SK-N-SH (cell line): ENCODE results near the gene KLHDC3. TPM values are rescaled to one million over a fixed set of nuclear protein-coding genes. Genes with fewer than 3 reads are reported as not detected.

Source experiments
- CTCF ChIA-PET: fragments of 300-600, 350-600 bp; formaldehyde crosslinking; extraction: SDS; loops from one replicate; lab custom pipeline; 2021; lab: Yijun Ruan, JAX
- POLR2A ChIA-PET: fragments of 350-600 bp; sonication (Branson Sonifier 250); formaldehyde crosslinking; extraction: SDS; loops from one replicate; lab custom pipeline; 2020; ENCODE audit warnings: antibody characterized with exemption, inconsistent platforms; lab: Yijun Ruan, JAX
- DNase-seq: peaks from one replicate; pipeline ENCODE4 v3.0.0; 2012
- H2AFZ ChIP-seq: fragments of 200-600 bp; sonication (generic); 2 replicates; pipeline ENCODE4 v1.8.1; 2016; ENCODE audit warnings: antibody characterized with exemption, mild to moderate bottlenecking, low read depth
- H3F3A ChIP-seq: fragments of 200-600 bp; sonication (generic); replicated peaks from 2 replicates; pipeline ENCODE3; 2016; ENCODE audit warnings: antibody characterized with exemption, mild to moderate bottlenecking; ENCODE audit not compliant: insufficient read depth
- H3K27ac ChIP-seq, 2 experiments: fragments of 200-500 bp in 1 of 2; fragments of 200-600 bp in 1 of 2; sonication (Bioruptor generic) in 1 of 2; sonication (generic), shearing (Covaris generic) in 1 of 2; 2 replicates each; pipeline versions ENCODE4 v1.5.1 to v1.6.1; 2014 to 2016; ENCODE audit warnings: low read depth in 2 of 2, inconsistent platforms in 1 of 2, low read length in 1 of 2, mild to moderate bottlenecking in 1 of 2, mixed read lengths in 1 of 2
- H3K27me3 ChIP-seq: fragments of 200-600 bp; sonication (generic), shearing (Covaris generic); 2 replicates; pipeline ENCODE4 v1.6.1; 2016; ENCODE audit warnings: mixed run types; ENCODE audit not compliant: insufficient read depth
- H3K36me3 ChIP-seq, 2 experiments: fragments of 200-500 bp in 1 of 2; fragments of 200-600 bp in 1 of 2; sonication (Bioruptor generic) in 1 of 2; sonication (generic) in 1 of 2; replicated peaks in 1 of 2; 2 replicates each; pipeline versions ENCODE3 to v1.5.1; 2014 to 2016; ENCODE audit warnings: low read length in 1 of 2, mild to moderate bottlenecking in 1 of 2; ENCODE audit not compliant: insufficient read depth in 2 of 2, control insufficient read depth in 1 of 2
- H3K4me1 ChIP-seq, 2 experiments: fragments of 200-500 bp in 1 of 2; fragments of 200-600 bp in 1 of 2; sonication (Bioruptor generic) in 1 of 2; sonication (generic), shearing (Covaris generic) in 1 of 2; 2 replicates each; pipeline versions ENCODE4 v1.5.1 to v1.6.1; 2014 to 2016; ENCODE audit warnings: low read depth in 1 of 2, low read length in 1 of 2, mixed run types in 1 of 2; ENCODE audit not compliant: insufficient read depth in 2 of 2, control insufficient read depth in 1 of 2
- H3K4me2 ChIP-seq: fragments of 200-600 bp; sonication (generic), shearing (Covaris generic); 2 replicates; pipeline ENCODE4 v1.6.1; 2017; ENCODE audit warnings: mixed run types
- H3K4me3 ChIP-seq, 2 experiments: fragments of 200-500 bp in 1 of 2; fragments of 200-600 bp in 1 of 2; sonication (Bioruptor generic) in 1 of 2; sonication (generic), shearing (Covaris generic) in 1 of 2; 2 replicates each; pipeline versions ENCODE4 v1.5.1 to v1.8.1; 2014 to 2016; ENCODE audit warnings: low read depth in 2 of 2, inconsistent platforms in 1 of 2, low read length in 1 of 2, mild to moderate bottlenecking in 1 of 2, mixed read lengths in 1 of 2, moderate library complexity in 1 of 2
- H3K79me2 ChIP-seq: fragments of 200-600 bp; sonication (generic); 2 replicates; pipeline ENCODE4 v1.8.1; 2017; ENCODE audit warnings: mild to moderate bottlenecking; ENCODE audit not compliant: insufficient read depth
- H3K9ac ChIP-seq: fragments of 200-600 bp; sonication (generic); 2 replicates; pipeline ENCODE4 v1.6.1; 2017; ENCODE audit warnings: mixed run types
- H3K9me2 ChIP-seq: fragments of 200-600 bp; sonication (generic); 2 replicates; pipeline ENCODE4 v1.6.1; 2017; ENCODE audit warnings: mixed run types
- H3K9me3 ChIP-seq: fragments of 200-600 bp; sonication (generic); 2 replicates; pipeline ENCODE4 v1.6.1; 2017; ENCODE audit warnings: mixed run types, mild to moderate bottlenecking, moderate library complexity
- H4K20me1 ChIP-seq: fragments of 200-600 bp; sonication (generic); 2 replicates; pipeline ENCODE4 v1.6.1; 2017; ENCODE audit warnings: mild to moderate bottlenecking, mixed run types; ENCODE audit not compliant: insufficient read depth
- CTCF ChIP-seq: fragments of 200-600 bp; sonication (generic); IDR thresholded peaks from 2 replicates; pipeline ENCODE4 v1.6.1; 2017; ENCODE audit warnings: antibody characterized with exemption, mild to moderate bottlenecking, moderate library complexity
- FOSL2 ChIP-seq: IDR thresholded peaks from 2 replicates; pipeline ENCODE4 v1.4.0; 2012; ENCODE audit warnings: low read depth, mild to moderate bottlenecking, moderate library complexity, borderline replicate concordance
- JUND ChIP-seq: IDR thresholded peaks from 2 replicates; pipeline ENCODE4 v1.4.0; 2012
- MXI1 ChIP-seq: IDR thresholded peaks from 2 replicates; pipeline ENCODE4 v1.6.1; 2012; ENCODE audit warnings: mild to moderate bottlenecking, low read depth, low read length, improper control_type of control experiment
- NFIC ChIP-seq: IDR thresholded peaks from 2 replicates; pipeline ENCODE4 v1.4.0; 2012; ENCODE audit warnings: borderline replicate concordance
- PBX3 ChIP-seq: IDR thresholded peaks from 2 replicates; pipeline ENCODE4; 2012
- RAD21 ChIP-seq: IDR thresholded peaks from 2 replicates; pipeline ENCODE4 v1.6.1; 2012; ENCODE audit warnings: mild to moderate bottlenecking, low read length
- RCOR1 ChIP-seq: fragments of 150-350 bp; IDR thresholded peaks from 2 replicates; pipeline ENCODE4 v1.6.1; 2017; ENCODE audit warnings: antibody characterized with exemption, low read length
- RXRA ChIP-seq: IDR thresholded peaks from 2 replicates; pipeline ENCODE4 v1.4.0; 2012; ENCODE audit warnings: low read depth, mild to moderate bottlenecking, borderline replicate concordance
- TAF1 ChIP-seq: IDR thresholded peaks from 2 replicates; pipeline ENCODE4 v1.6.1; 2012; ENCODE audit warnings: low read depth, mild to moderate bottlenecking, low read length, moderate library complexity, borderline replicate concordance
- TEAD4 ChIP-seq: IDR thresholded peaks from 2 replicates; pipeline ENCODE4 v1.4.0; 2012; ENCODE audit warnings: mild to moderate bottlenecking, borderline replicate concordance; ENCODE audit not compliant: insufficient read depth
- YY1 ChIP-seq: IDR thresholded peaks from 2 replicates; pipeline ENCODE4 v1.4.0; 2012; ENCODE audit warnings: low read depth, mild to moderate bottlenecking
- WGBS: methylation state at CpG from one replicate; pipeline ENCODE4 v1.1.6; 2017; ENCODE audit warnings: low lambda C conversion rate; 5-methylcytosine and 5-hydroxymethylcytosine counted together
- polyA plus RNA-seq, 3 experiments: library from polyadenylated mRNA; depleted of rRNA; stranded (reverse); fragments of >200 nt; gene quantifications; 2 replicates each; pipeline ENCODE4 v1.2.3, GENCODE V29; 2012
- TF ChIP-seq, protein P1 (sequence below): IDR thresholded peaks from 2 replicates; pipeline ENCODE4 v1.4.0; 2012; ENCODE audit warnings: low read depth, borderline replicate concordance
- TF ChIP-seq, protein P2 (sequence below): IDR thresholded peaks from 2 replicates; pipeline ENCODE4 v1.4.0; 2012; ENCODE audit warnings: low read depth, borderline replicate concordance

Gene KLHDC3
- polyA plus RNA-seq, 1 of the 3 experiments (the other 2 are of a cell fraction): 74.1 TPM

- ChIA-PET POLR2A (no interaction called here), CTCF (interaction anchor here (1.1 kb wide), 1 partner anchor 128 kb away, joined by 3 read pairs; no protein-coding TSS in a partner anchor)
- H3K4me2 ChIP-seq: no peak overlapping the region
- peaks cover 15% of the 10 kb centered on the region for H3K79me2 ChIP-seq
- no peaks in the 10 kb centered on the region for H3K9me2 ChIP-seq
- no peak overlapping the region for H2AFZ ChIP-seq
- peaks cover 52% of the 10 kb centered on the region for H3F3A ChIP-seq
- peaks cover 6% of the 10 kb centered on the region; the same call in 1 of the 2 replicates for H4K20me1 ChIP-seq
- TF ChIP-seq YY1 (no peak), JUND (no peak), RAD21 (no peak), CTCF (no peak), MXI1 (no peak), FOSL2 (no peak), RCOR1 (no peak), TAF1 (no peak), NFIC (no peak), PBX3 (no peak), RXRA (no peak), TEAD4 (no peak)
- TF ChIP-seq, protein P1, sequence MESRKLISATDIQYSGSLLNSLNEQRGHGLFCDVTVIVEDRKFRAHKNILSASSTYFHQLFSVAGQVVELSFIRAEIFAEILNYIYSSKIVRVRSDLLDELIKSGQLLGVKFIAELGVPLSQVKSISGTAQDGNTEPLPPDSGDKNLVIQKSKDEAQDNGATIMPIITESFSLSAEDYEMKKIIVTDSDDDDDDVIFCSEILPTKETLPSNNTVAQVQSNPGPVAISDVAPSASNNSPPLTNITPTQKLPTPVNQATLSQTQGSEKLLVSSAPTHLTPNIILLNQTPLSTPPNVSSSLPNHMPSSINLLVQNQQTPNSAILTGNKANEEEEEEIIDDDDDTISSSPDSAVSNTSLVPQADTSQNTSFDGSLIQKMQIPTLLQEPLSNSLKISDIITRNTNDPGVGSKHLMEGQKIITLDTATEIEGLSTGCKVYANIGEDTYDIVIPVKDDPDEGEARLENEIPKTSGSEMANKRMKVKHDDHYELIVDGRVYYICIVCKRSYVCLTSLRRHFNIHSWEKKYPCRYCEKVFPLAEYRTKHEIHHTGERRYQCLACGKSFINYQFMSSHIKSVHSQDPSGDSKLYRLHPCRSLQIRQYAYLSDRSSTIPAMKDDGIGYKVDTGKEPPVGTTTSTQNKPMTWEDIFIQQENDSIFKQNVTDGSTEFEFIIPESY: no peak
- TF ChIP-seq, protein P2, sequence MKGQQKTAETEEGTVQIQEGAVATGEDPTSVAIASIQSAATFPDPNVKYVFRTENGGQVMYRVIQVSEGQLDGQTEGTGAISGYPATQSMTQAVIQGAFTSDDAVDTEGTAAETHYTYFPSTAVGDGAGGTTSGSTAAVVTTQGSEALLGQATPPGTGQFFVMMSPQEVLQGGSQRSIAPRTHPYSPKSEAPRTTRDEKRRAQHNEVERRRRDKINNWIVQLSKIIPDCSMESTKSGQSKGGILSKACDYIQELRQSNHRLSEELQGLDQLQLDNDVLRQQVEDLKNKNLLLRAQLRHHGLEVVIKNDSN: no peak
- H3K9me3 ChIP-seq: no peaks in the 10 kb centered on the region
- no peaks in the 10 kb centered on the region for H3K27me3 ChIP-seq
- DNase-seq: no peak
- H3K9ac ChIP-seq: no peak overlapping the region
- peaks cover 37 to 79% of the 10 kb centered on the region in 2 experiments for H3K36me3 ChIP-seq
- H3K4me1 ChIP-seq: no peaks in the 10 kb centered on the region; a peak in 1 of 4 replicates
- no peak overlapping the region for H3K27ac ChIP-seq
- WGBS: 88% methylated on average over 7 of the region's 9 CpGs
- no peak overlapping the region for H3K4me3 ChIP-seq
These were observed 15.1 kb downstream of the KLHDC3 start for GRCh38 chr6:43029120-43029519.
